HepG2 (cell line): ENCODE measurements around the gene STPG4.

Source experiments
- CCAR2 ChIP-seq: fragments of 200-400 bp; formaldehyde crosslinking; optimal IDR thresholded peaks from 2 replicates; pipeline ENCODE3; 2018; ENCODE audit warnings: low read depth, mild to moderate bottlenecking, low read length, moderate library complexity
- CEBPG ChIP-seq: IDR thresholded peaks from 2 replicates; pipeline ENCODE4 v1.6.1; 2016
- CREM ChIP-seq, 2 experiments: sonication (generic) in 1 of 2; formaldehyde crosslinking in 1 of 2; IDR thresholded peaks; 2 replicates each; pipeline versions ENCODE4 v1.4.0 to v1.6.1; 2016 to 2020; ENCODE audit warnings: antibody characterized with exemption in 1 of 2, mild to moderate bottlenecking in 1 of 2, missing genetic modification reagents in 1 of 2
- CTCF ChIP-seq: sonication (generic); formaldehyde crosslinking; IDR thresholded peaks from 2 replicates; pipeline ENCODE4 v1.5.0; 2020; ENCODE audit warnings: mild to moderate bottlenecking, missing genetic modification reagents, moderate library complexity
- EZH2 ChIP-seq: conservative IDR thresholded peaks from 2 replicates; pipeline ENCODE4 v1.6.1; 2012; ENCODE audit warnings: mild to moderate bottlenecking, low read depth, low read length, moderate library complexity
- POLR2AphosphoS2 ChIP-seq: IDR thresholded peaks from 2 replicates; pipeline ENCODE4 v1.6.1; 2011; ENCODE audit warnings: low read depth, low read length, improper control_type of control experiment
- REST ChIP-seq, 2 experiments: IDR thresholded peaks; 2 replicates each; pipeline ENCODE4 v1.6.1; 2011 to 2012; ENCODE audit warnings: low read length in 2 of 2, borderline replicate concordance in 1 of 2, low read depth in 1 of 2, mild to moderate bottlenecking in 1 of 2, moderate library complexity in 1 of 2
- TFE3 ChIP-seq: IDR thresholded peaks from 2 replicates; pipeline ENCODE4 v1.6.1; 2016
- TRIM24 ChIP-seq: sonication (generic); formaldehyde crosslinking; IDR thresholded peaks from 2 replicates; pipeline ENCODE4 v1.8.0; 2022; ENCODE audit warnings: mild to moderate bottlenecking, missing genetic modification reagents
- ZSCAN20 ChIP-seq: sonication (generic); formaldehyde crosslinking; IDR thresholded peaks from 2 replicates; pipeline ENCODE4 v1.4.0; 2020; ENCODE audit warnings: missing genetic modification reagents, mild to moderate bottlenecking, borderline replicate concordance
- ZSCAN5A ChIP-seq: sonication (generic); formaldehyde crosslinking; IDR thresholded peaks from 2 replicates; pipeline ENCODE4 v1.8.0; 2022; ENCODE audit warnings: mild to moderate bottlenecking, missing genetic modification reagents, borderline replicate concordance

- TF ChIP-seq TRIM24 (CRISPR knock-in tag) (no peak), POLR2AphosphoS2 (no peak), CEBPG (no peak), CTCF (CRISPR knock-in tag) (no peak), ZSCAN5A (CRISPR knock-in tag) (no peak), TFE3 (CRISPR knock-in tag) (no peak), CCAR2 (no peak), REST (IDR thresholded peaks at IDR 0.05; ENCODE audit: borderline replicate concordance in 1 of 2, low read depth in 1 of 2, low read length in 2 of 2) (no peak), ZSCAN20 (CRISPR knock-in tag) (no peak), EZH2 (no peak), CREM (IDR thresholded peaks at IDR 0.05) (no peak), CREM (CRISPR knock-in tag; IDR thresholded peaks at IDR 0.05) (no peak)
Observed at GRCh38 chr2:47128705-47129104, 26.4 kb downstream of the STPG4 start.
